ENCODE measurements around the gene C2CD4C. TPM values are rescaled to one million over a fixed set of nuclear protein-coding genes. Genes with fewer than 3 reads are reported as not detected.

The C2CD4C gene
- 1.4 TPM for polyA plus RNA-seq (2013, experiment 1 of 2)
- 1.5 TPM for polyA plus RNA-seq (2013, experiment 2 of 2)

GRCh38 chr19:408902-409515 is at the start of gene C2CD4C:
C2CD4C (minus strand) TSS chr19:409147; CDS start chr19:408361, 786 bp downstream.
- Histone ChIP-seq H3K56ac (ENCODE audit: low read length) (peak within 1 kb of the TSS; percentile 70), H3K4ac (ENCODE audit: low read depth, low read length) (peak within 1 kb of the TSS; percentile 40), H3K27ac (ENCODE audit: low read depth, low read length) (no peak within 1 kb of the TSS), H3K18ac (ENCODE audit: low read length) (peak within 1 kb of the TSS; percentile 95), H2BK120ac (ENCODE audit: low read depth, low read length) (peak within 1 kb of the TSS; percentile 47), H2AK5ac (ENCODE audit: low read length) (no peak within 1 kb of the TSS), H3K23ac (ENCODE audit: low read length) (no peak within 1 kb of the TSS), H3K79me1 (ENCODE audit: low read length) (no peaks in the 10 kb centered on the region), H2BK5ac (ENCODE audit: low read length) (no peak within 1 kb of the TSS), H3K4me1 (ENCODE audit: control insufficient read depth, low read depth, low read length) (no peaks in the 10 kb centered on the region), H4K5ac (ENCODE audit: low read length) (no peak within 1 kb of the TSS), H3K9ac (ENCODE audit: low read length) (peak within 1 kb of the TSS; percentile 36), H3K4me3 (ENCODE audit: low read length) (no peak within 1 kb of the TSS), H4K8ac (ENCODE audit: low read depth, low read length) (no peak within 1 kb of the TSS), H3K79me2 (ENCODE audit: control insufficient read depth, insufficient read depth, low read length) (no peaks in the 10 kb centered on the region), H3K4me2 (ENCODE audit: low read length) (peak within 1 kb of the TSS; percentile 34), H3K36me3 (ENCODE audit: control insufficient read depth, insufficient read depth, low read length) (no peaks in the 10 kb centered on the region), H3K27me3 (ENCODE audit: insufficient read depth, low read length, poor library complexity) (peaks cover 4% of the 10 kb centered on the region), H2BK15ac (replicated peaks; ENCODE audit: low read depth) (no peak within 1 kb of the TSS)
- DNase-seq: peak; percentile 23
- no CpG with 5 or more reads among the region's 80 CpGs for WGBS (ENCODE audit: extremely low coverage, insufficient coverage, low lambda C conversion rate)

DNA sequence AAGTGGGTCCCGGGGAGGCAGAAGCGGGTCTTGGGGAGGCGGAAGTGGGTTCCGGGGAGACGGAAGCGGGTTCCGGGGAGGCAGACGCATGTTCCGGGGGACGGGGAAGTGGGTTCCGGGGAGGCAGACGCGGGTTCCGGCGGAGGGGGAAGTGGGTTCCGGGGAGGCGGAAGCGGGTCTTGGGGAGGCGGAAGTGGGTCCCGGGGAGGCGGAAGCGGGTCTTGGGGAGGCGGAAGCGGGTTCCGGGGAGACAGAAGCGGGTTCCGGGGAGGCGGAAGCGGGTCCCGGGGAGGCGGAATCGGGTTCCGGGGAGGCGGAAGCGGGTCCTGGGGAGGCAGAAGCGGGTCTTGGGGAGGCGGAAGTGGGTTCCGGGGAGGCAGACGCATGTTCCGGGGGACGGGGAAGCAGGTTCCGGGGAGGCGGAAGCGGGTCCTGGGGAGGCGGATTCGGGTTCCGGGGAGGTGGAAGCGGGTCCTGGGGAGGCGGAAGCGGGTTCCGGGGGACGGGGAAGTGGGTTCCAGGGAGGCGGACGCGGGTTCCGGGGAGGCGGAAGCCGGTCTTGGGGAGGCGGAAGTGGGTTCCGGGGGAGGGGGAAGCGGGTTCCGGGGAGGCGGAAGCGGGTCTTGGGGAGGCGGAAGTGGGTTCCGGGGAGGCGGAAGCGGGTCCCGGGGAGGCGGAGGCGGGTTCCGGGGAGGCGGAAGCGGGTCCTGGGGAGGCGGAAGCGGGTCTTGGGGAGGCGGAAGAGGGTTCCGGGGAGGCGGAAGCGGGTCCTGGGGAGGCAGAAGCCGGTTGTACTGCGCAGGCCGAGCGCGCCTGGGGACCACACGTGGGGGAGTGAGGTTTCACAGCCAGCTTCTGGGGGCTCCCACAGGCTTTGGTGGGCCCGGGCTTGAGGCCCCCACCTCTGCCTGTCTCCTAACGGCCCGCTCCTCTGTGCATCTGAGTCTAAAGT is 49.4 kb upstream of the C2CD4C start:
- H3K79me2 ChIP-seq (ENCODE audit: control insufficient read depth, insufficient read depth, low read length): no peaks in the 10 kb centered on the region
- no peak overlapping the region for H4K5ac ChIP-seq (ENCODE audit: low read length)
- H3K27ac ChIP-seq (ENCODE audit: low read depth, low read length): no peak overlapping the region
- H4K8ac ChIP-seq (ENCODE audit: low read depth, low read length): no peak overlapping the region
- H2BK120ac ChIP-seq (ENCODE audit: low read depth, low read length): no peak overlapping the region
- H2AK5ac ChIP-seq (ENCODE audit: low read length): no peak overlapping the region
- H3K4me1 ChIP-seq (ENCODE audit: control insufficient read depth, low read depth, low read length): no peaks in the 10 kb centered on the region
- H2BK5ac ChIP-seq (ENCODE audit: low read length): no peak overlapping the region
- H3K4me2 ChIP-seq (ENCODE audit: low read length): no peak overlapping the region
- no peak overlapping the region for H3K23ac ChIP-seq (ENCODE audit: low read length)
- no CpG with 5 or more reads among the region's 89 CpGs for WGBS (ENCODE audit: extremely low coverage, insufficient coverage, low lambda C conversion rate)
- H3K9ac ChIP-seq (ENCODE audit: low read length): no peak overlapping the region
- DNase-seq: no peak
- no peak overlapping the region for H3K56ac ChIP-seq (ENCODE audit: low read length)
- H3K79me1 ChIP-seq (ENCODE audit: low read length): no peaks in the 10 kb centered on the region
- H3K36me3 ChIP-seq (ENCODE audit: control insufficient read depth, insufficient read depth, low read length): no peaks in the 10 kb centered on the region
- H2BK15ac ChIP-seq (replicated peaks; ENCODE audit: low read depth): no peak overlapping the region
- H3K4me3 ChIP-seq (ENCODE audit: low read length): no peak overlapping the region
- H3K4ac ChIP-seq (ENCODE audit: low read depth, low read length): no peak overlapping the region
- peaks cover 3% of the 10 kb centered on the region for H3K27me3 ChIP-seq (ENCODE audit: insufficient read depth, low read length, poor library complexity)
- no peak overlapping the region for H3K18ac ChIP-seq (ENCODE audit: low read length)

DNA sequence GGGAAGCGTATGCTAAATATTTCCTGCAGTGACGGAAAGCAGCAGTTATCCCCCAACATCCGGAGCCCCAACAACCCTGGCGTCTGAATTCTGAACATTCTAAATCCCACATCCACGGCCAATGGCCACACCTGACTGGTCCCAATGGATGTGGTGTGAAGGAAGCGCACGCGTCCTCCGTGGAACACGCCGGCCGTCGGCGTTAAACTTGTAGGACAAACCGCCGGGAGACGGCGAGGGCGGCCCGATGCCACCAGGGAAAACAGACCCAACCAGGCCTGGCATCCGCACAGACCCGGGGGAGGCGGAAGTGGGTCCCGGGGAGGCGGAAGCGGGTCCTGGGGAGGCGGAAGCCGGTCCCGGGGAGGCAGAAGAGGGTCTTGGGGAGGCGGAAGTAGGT is 48.7 kb upstream of the C2CD4C start:
- Histone ChIP-seq H3K23ac (ENCODE audit: low read length) (no peak overlapping the region), H3K27me3 (ENCODE audit: insufficient read depth, low read length, poor library complexity) (peaks cover 3% of the 10 kb centered on the region), H3K36me3 (ENCODE audit: control insufficient read depth, insufficient read depth, low read length) (no peaks in the 10 kb centered on the region), H4K8ac (ENCODE audit: low read depth, low read length) (no peak overlapping the region), H2BK15ac (replicated peaks; ENCODE audit: low read depth) (no peak overlapping the region), H3K4me2 (ENCODE audit: low read length) (no peak overlapping the region), H3K9ac (ENCODE audit: low read length) (no peak overlapping the region), H3K4ac (ENCODE audit: low read depth, low read length) (no peak overlapping the region), H3K79me2 (ENCODE audit: control insufficient read depth, insufficient read depth, low read length) (no peaks in the 10 kb centered on the region), H3K4me3 (ENCODE audit: low read length) (no peak overlapping the region), H2AK5ac (ENCODE audit: low read length) (no peak overlapping the region), H3K56ac (ENCODE audit: low read length) (no peak overlapping the region), H3K27ac (ENCODE audit: low read depth, low read length) (no peak overlapping the region), H3K4me1 (ENCODE audit: control insufficient read depth, low read depth, low read length) (no peaks in the 10 kb centered on the region), H2BK120ac (ENCODE audit: low read depth, low read length) (no peak overlapping the region), H3K18ac (ENCODE audit: low read length) (no peak overlapping the region), H3K79me1 (ENCODE audit: low read length) (no peaks in the 10 kb centered on the region), H4K5ac (ENCODE audit: low read length) (no peak overlapping the region), H2BK5ac (ENCODE audit: low read length) (no peak overlapping the region)
- no CpG with 5 or more reads among the region's 30 CpGs for WGBS (ENCODE audit: extremely low coverage, insufficient coverage, low lambda C conversion rate)
- no peak for DNase-seq

DNA sequence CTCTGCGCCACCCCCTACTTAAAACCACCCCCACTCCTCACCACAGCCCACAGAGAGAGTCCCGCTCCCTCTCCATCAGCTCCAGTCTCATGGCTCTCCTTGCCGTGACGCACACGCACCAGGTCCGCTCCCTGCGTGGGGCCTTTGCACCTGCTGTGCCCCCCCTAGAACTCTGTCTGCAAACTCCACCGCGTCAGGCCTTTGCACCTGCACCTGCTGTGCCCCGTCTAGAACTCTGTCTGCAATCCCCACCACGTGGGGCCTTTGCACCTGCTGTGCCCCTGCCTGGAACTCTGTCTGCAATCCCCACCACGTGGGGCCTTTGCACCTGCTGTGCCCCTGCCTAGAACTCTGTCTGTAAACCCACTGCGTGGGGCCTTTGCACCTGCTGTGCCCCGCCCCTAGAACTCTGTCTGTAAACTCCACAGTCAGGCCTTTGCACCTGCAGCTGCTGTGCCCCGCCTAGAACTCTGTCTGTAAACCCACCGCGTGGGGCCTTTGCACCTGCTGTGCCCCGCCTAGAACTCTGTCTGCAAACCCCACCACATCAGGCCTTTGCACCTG is 47.7 kb upstream of the C2CD4C start:
- no peak overlapping the region for H2BK15ac ChIP-seq (replicated peaks; ENCODE audit: low read depth)
- WGBS (ENCODE audit: extremely low coverage, insufficient coverage, low lambda C conversion rate): no CpG with 5 or more reads among the region's 18 CpGs
- no peak overlapping the region for H3K4ac ChIP-seq (ENCODE audit: low read depth, low read length)
- no peaks in the 10 kb centered on the region for H3K79me1 ChIP-seq (ENCODE audit: low read length)
- no peaks in the 10 kb centered on the region for H3K4me1 ChIP-seq (ENCODE audit: control insufficient read depth, low read depth, low read length)
- no peak overlapping the region for H3K4me3 ChIP-seq (ENCODE audit: low read length)
- H3K18ac ChIP-seq (ENCODE audit: low read length): no peak overlapping the region
- no peak overlapping the region for H4K8ac ChIP-seq (ENCODE audit: low read depth, low read length)
- H2BK120ac ChIP-seq (ENCODE audit: low read depth, low read length): no peak overlapping the region
- no peak overlapping the region for H4K5ac ChIP-seq (ENCODE audit: low read length)
- H2AK5ac ChIP-seq (ENCODE audit: low read length): no peak overlapping the region
- no peak overlapping the region for H2BK5ac ChIP-seq (ENCODE audit: low read length)
- H3K27ac ChIP-seq (ENCODE audit: low read depth, low read length): no peak overlapping the region
- H3K27me3 ChIP-seq (ENCODE audit: insufficient read depth, low read length, poor library complexity): peaks cover 3% of the 10 kb centered on the region
- H3K4me2 ChIP-seq (ENCODE audit: low read length): no peak overlapping the region
- no peak overlapping the region for H3K23ac ChIP-seq (ENCODE audit: low read length)
- H3K79me2 ChIP-seq (ENCODE audit: control insufficient read depth, insufficient read depth, low read length): no peaks in the 10 kb centered on the region
- H3K36me3 ChIP-seq (ENCODE audit: control insufficient read depth, insufficient read depth, low read length): no peaks in the 10 kb centered on the region
- DNase-seq: no peak
- no peak overlapping the region for H3K9ac ChIP-seq (ENCODE audit: low read length)
- H3K56ac ChIP-seq (ENCODE audit: low read length): no peak overlapping the region

DNA sequence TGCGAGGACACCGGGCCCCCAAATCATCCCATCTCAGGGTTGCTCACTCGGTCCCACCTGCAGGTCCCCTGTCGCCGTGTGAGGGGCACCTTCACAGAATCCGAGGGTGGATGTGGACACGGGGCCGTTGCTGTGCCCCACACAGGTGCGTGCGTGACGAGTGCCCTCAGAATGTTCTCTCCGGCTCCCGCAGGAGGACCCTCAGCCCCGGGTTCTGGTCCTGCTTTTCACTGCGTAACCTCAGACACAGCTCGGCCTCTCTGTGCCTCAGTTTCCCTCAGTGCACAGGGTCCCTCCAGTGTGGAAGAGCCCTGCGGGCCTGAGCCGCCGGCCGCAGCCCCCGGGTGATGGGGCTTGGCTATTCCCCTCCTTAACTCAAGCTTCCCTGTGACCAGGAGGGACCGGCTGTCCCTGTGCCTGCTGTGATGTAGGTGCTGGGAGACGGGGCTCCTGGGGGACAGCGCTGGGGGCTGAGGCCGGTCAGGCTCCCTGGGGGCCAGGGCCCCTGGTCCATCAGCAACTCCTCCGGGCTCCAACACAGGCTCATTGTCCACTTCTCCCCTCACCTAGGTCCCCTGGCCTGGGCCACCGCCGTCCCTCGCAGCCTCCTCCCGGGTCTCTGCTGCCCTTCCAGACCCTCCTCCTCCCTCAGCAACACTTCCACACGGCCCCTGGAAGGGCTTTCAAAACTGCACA is 47.1 kb upstream of the C2CD4C start:
- no peak overlapping the region for H3K27ac ChIP-seq (ENCODE audit: low read depth, low read length)
- no peak overlapping the region for H3K23ac ChIP-seq (ENCODE audit: low read length)
- H4K5ac ChIP-seq (ENCODE audit: low read length): no peak overlapping the region
- WGBS (ENCODE audit: extremely low coverage, insufficient coverage, low lambda C conversion rate): no CpG with 5 or more reads among the region's 31 CpGs
- no peak overlapping the region for H3K4me3 ChIP-seq (ENCODE audit: low read length)
- no peak overlapping the region for H3K9ac ChIP-seq (ENCODE audit: low read length)
- H4K8ac ChIP-seq (ENCODE audit: low read depth, low read length): no peak overlapping the region
- no peaks in the 10 kb centered on the region for H3K36me3 ChIP-seq (ENCODE audit: control insufficient read depth, insufficient read depth, low read length)
- no peak overlapping the region for H3K4ac ChIP-seq (ENCODE audit: low read depth, low read length)
- no peaks in the 10 kb centered on the region for H3K4me1 ChIP-seq (ENCODE audit: control insufficient read depth, low read depth, low read length)
- no peaks in the 10 kb centered on the region for H3K79me2 ChIP-seq (ENCODE audit: control insufficient read depth, insufficient read depth, low read length)
- H3K79me1 ChIP-seq (ENCODE audit: low read length): no peaks in the 10 kb centered on the region
- H2BK120ac ChIP-seq (ENCODE audit: low read depth, low read length): no peak overlapping the region
- no peak overlapping the region for H2AK5ac ChIP-seq (ENCODE audit: low read length)
- H2BK5ac ChIP-seq (ENCODE audit: low read length): no peak overlapping the region
- no peak overlapping the region for H3K56ac ChIP-seq (ENCODE audit: low read length)
- H3K18ac ChIP-seq (ENCODE audit: low read length): no peak overlapping the region
- no peak for DNase-seq
- no peak overlapping the region for H3K4me2 ChIP-seq (ENCODE audit: low read length)
- H2BK15ac ChIP-seq (replicated peaks; ENCODE audit: low read depth): no peak overlapping the region
- no peaks in the 10 kb centered on the region for H3K27me3 ChIP-seq (ENCODE audit: insufficient read depth, low read length, poor library complexity)
